Erythroblast (primary cell): Measurements from ENCODE around the gene FRMD4A.

Source experiments
- GATA1 ChIP-seq: IDR thresholded peaks from 2 replicates; pipeline ENCODE4 v1.6.1; 2011; ENCODE audit warnings: low read depth, mild to moderate bottlenecking, control low read depth, low read length, moderate library complexity
- POLR2A ChIP-seq: IDR thresholded peaks from 2 replicates; pipeline ENCODE4 v1.6.1; 2011; ENCODE audit warnings: mild to moderate bottlenecking, low read length

- TF ChIP-seq POLR2A (no peak), GATA1 (no peak)
Measured at GRCh38 chr10:13597909-13598308, 732.8 kb downstream of the FRMD4A start.
